ENCODE measurements around the gene TXNRD3. TPM values are rescaled to one million over a fixed set of nuclear protein-coding genes. Genes with fewer than 3 reads are reported as not detected.

Gene TXNRD3
- total and polyA plus RNA-seq, 8 donors = 4.4 to 8.3 (median 5.8) TPM

- Histone ChIP-seq H3K36me3 (no peaks in the 10 kb centered on the region), H3K9me3 (no peaks in the 10 kb centered on the region), H3K4me3 (no peak overlapping the region), H3K27me3 (peaks cover 0 to 3% (median 0%) of the 10 kb centered on the region in 4 donors), H3K27ac (no peak overlapping the region), H3K4me1 (no peaks in the 10 kb centered on the region)
- TF ChIP-seq, protein P1, sequence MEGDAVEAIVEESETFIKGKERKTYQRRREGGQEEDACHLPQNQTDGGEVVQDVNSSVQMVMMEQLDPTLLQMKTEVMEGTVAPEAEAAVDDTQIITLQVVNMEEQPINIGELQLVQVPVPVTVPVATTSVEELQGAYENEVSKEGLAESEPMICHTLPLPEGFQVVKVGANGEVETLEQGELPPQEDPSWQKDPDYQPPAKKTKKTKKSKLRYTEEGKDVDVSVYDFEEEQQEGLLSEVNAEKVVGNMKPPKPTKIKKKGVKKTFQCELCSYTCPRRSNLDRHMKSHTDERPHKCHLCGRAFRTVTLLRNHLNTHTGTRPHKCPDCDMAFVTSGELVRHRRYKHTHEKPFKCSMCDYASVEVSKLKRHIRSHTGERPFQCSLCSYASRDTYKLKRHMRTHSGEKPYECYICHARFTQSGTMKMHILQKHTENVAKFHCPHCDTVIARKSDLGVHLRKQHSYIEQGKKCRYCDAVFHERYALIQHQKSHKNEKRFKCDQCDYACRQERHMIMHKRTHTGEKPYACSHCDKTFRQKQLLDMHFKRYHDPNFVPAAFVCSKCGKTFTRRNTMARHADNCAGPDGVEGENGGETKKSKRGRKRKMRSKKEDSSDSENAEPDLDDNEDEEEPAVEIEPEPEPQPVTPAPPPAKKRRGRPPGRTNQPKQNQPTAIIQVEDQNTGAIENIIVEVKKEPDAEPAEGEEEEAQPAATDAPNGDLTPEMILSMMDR (IDR thresholded peaks at IDR 0.05) = no peak
- intact Hi-C loops (cut with DNase I) = no loop called here
- ATAC-seq (no peak), DNase-seq (no peak), FAIRE-seq (no peak)
- 41 to 59% methylated on average over 3 of the region's 3 CpGs for WGBS, 2 donors
Observed at GRCh38 chr3:126693921-126694320, 39.0 kb upstream of the TXNRD3 start.

- Histone ChIP-seq H3K4me1 (no peaks in the 10 kb centered on the region), H3K9me3 (no peaks in the 10 kb centered on the region), H3K27ac (no peak overlapping the region), H3K4me3 (no peak overlapping the region), H3K27me3 (peaks cover 0 to 3% (median 0%) of the 10 kb centered on the region in 4 donors), H3K36me3 (no peaks in the 10 kb centered on the region)
- WGBS, 2 donors = 31 to 44% methylated on average over 5 of the region's 5 CpGs
- DNase-seq (no peak), FAIRE-seq (no peak), ATAC-seq (no peak)
- intact Hi-C loops (cut with DNase I) = no loop called here
- TF ChIP-seq, protein P1 (IDR thresholded peaks at IDR 0.05) = no peak
Observed at GRCh38 chr3:126692858-126693257, 37.9 kb upstream of the TXNRD3 start.

- DNase-seq = no peak
- 68 to 78% methylated on average over 4 of the region's 4 CpGs for WGBS, 2 donors
Observed at GRCh38 chr3:126691765-126692164, 36.8 kb upstream of the TXNRD3 start.

DNA sequence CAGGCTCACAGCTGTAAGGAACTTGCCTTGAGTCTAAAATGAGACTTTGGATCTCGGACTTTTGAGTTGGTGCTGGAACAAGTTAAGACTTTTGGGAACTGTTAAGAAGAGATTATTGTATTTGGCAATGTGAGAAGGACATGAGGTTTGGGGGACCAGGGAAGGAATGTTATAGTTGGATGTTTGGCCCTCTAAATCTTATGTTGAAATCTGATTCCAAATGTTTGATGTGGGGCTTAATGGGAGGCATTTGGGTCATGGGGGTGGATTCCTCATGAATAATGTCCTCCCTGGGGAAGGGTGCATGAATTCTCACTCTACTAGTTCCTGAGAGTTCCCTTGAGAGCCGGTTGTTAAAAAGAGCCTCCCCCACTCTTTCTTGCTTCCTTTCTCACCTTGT lies 30.6 kb upstream of the TXNRD3 start:
- FAIRE-seq = no peak

More at GRCh38 chr3:126691765-126692164, 36.8 kb upstream of the TXNRD3 start:
- FAIRE-seq (no peak), ATAC-seq (no peak)
- Histone ChIP-seq H3K9me3 (no peaks in the 10 kb centered on the region), H3K27ac (no peak overlapping the region), H3K4me3 (no peak overlapping the region), H3K4me1 (no peaks in the 10 kb centered on the region), H3K27me3 (peaks cover 0 to 3% (median 0%) of the 10 kb centered on the region in 4 donors), H3K36me3 (no peaks in the 10 kb centered on the region)
- intact Hi-C loops (cut with DNase I) = no loop called here
- TF ChIP-seq, protein P1 (IDR thresholded peaks at IDR 0.05) = no peak

DNA sequence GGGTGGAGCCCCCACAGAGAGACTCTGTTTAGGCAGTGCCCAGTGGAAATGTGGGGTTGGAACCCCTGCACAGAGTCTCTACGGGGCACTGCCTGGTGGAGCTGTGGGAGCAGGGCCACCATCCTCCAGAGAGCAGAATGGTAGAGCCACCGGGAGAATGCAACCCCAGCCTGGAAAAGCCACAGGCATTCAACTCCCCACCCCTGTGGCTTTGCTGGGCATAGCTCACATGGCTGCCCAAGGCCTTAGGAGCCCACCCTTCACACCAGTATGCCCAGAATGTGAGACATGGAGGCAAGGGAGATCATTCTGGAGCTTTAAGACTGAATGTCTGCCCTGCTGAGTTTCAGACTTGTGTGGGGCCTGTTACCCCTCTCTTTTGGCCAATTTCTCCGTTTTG lies 30.1 kb upstream of the TXNRD3 start:
- Histone ChIP-seq H3K27ac (no peak overlapping the region), H3K4me3 (no peak overlapping the region), H3K36me3 (no peaks in the 10 kb centered on the region), H3K9me3 (no peaks in the 10 kb centered on the region), H3K4me1 (no peaks in the 10 kb centered on the region), H3K27me3 (no peaks in the 10 kb centered on the region)
- DNase-seq = no peak
- WGBS, 2 donors = 72 to 81% methylated on average over 3 of the region's 3 CpGs
- intact Hi-C loops (cut with DNase I) = no loop called here
- TF ChIP-seq, protein P1 (IDR thresholded peaks at IDR 0.05) = no peak
- ATAC-seq = no peak
- no peak for FAIRE-seq

More for the DNA sequence above, 30.6 kb upstream of the TXNRD3 start:
- DNase-seq = no peak
- TF ChIP-seq, protein P1 (IDR thresholded peaks at IDR 0.05) = no peak
- H3K9me3 ChIP-seq = no peaks in the 10 kb centered on the region
- no peaks in the 10 kb centered on the region for H3K27me3 ChIP-seq
- intact Hi-C loops (cut with DNase I) = no loop called here
- H3K4me3 ChIP-seq = no peak overlapping the region
- no peaks in the 10 kb centered on the region for H3K4me1 ChIP-seq
- H3K36me3 ChIP-seq = no peaks in the 10 kb centered on the region
- 63 to 69% methylated on average over 2 of the region's 2 CpGs for WGBS, 2 donors
- no peak overlapping the region for H3K27ac ChIP-seq
- ATAC-seq = no peak
